ENCODE data around the gene DLG5.

The DLG5 gene

DNA sequence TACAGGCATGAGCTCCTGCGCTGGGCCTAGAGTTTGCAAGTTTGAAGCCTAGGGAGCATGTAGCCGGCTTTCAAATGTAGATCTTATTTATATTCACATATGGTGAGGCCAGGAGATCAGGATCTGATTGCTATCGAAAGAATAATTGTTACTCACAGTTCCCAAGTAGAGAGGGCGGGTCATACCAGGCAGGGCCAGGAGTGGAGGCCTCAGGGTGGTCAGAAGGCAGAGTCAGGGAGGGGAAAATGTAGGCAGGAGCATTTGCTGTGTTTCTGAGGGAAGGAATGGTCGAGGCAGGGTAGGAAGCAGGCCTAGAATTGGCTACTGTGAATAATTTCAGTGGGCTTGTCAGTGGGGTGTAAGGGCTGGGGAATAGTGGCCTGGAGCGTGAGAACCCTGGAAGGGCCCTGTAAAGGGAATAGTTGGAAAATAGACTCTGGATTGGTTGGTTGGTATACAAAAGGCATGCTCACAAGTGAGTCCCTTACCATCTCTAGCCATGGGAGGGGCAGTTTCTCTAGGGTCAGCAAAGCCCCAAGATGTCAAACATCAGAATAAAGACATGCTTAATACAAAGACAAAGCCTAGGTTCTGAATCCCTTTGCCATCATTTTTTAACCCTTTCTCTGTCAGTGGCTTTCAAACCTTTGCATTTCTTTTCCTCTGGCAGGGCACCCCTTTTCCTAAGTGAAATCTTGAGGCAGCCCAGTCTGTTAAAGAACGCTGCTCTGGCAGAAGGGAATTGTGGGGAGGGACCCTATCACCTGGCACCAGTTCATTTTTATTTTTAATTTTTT is 36.0 kb upstream of the DLG5 start:
- Mint-ChIP-seq H3K4me1 (ENCODE audit: low read depth) (peaks cover 5% of the 10 kb centered on the region), H3K27ac (no peak overlapping the region), H3K9me3 (peaks cover 5% of the 10 kb centered on the region), H3K27me3 (peaks cover 10% of the 10 kb centered on the region), H3K36me3 (ENCODE audit: low read depth) (peaks cover 5% of the 10 kb centered on the region), H3K4me3 (no peak overlapping the region)

DNA sequence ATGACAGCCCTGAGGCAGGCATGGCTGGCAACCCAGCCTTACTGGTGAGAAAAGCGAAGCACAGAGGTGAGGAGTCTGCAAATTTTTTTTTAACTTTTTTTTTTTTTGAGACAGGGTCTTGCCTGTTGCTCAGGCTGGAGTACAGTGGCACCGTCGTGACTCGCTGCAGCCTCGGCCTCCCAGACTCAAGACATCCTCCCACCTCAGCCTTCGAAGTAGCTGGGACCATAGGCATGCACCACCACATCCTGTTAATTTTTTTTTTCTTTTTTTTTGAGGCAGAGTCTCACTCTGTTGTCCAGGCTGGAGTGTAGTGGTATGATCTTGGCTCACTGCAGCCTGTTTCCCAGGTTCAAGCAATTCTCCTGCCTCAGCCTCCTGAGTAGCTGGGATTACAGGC is 35.1 kb upstream of the DLG5 start:
- Mint-ChIP-seq H3K4me1 (ENCODE audit: low read depth) (peaks cover 5% of the 10 kb centered on the region), H3K9me3 (peaks cover 5% of the 10 kb centered on the region), H3K27ac (no peak overlapping the region), H3K27me3 (peaks cover 10% of the 10 kb centered on the region), H3K36me3 (ENCODE audit: low read depth) (peaks cover 5% of the 10 kb centered on the region), H3K4me3 (no peak overlapping the region)

DNA sequence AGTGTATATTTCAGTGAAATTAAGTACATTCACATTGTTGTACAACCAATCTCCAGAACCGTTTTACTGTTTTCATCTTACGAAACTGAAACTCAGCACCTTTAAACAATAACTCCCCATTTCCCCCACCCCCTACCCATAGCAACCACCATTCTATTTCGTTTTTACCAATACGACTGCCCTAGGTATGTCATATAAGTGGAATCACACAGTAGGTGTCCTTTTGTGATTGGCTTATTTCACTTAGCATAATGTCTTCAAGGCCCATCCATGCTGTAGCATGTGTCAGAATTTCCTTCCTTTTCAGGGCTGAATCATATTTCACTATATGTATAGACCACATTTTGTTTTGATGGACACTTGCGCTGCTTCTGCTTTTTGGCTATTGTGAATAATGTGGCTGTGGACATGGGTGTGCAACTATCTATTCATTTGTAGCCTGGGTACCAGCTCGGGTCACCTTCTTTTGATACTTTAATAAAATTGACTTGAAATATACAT is 34.3 kb upstream of the DLG5 start:
- peaks cover 10% of the 10 kb centered on the region for H3K27me3 Mint-ChIP-seq
- peaks cover 5% of the 10 kb centered on the region for H3K4me1 Mint-ChIP-seq (ENCODE audit: low read depth)
- no peak overlapping the region for H3K4me3 Mint-ChIP-seq
- peaks cover 5% of the 10 kb centered on the region for H3K9me3 Mint-ChIP-seq
- no peak overlapping the region for H3K27ac Mint-ChIP-seq
- peaks cover 5% of the 10 kb centered on the region for H3K36me3 Mint-ChIP-seq (ENCODE audit: low read depth)

DNA sequence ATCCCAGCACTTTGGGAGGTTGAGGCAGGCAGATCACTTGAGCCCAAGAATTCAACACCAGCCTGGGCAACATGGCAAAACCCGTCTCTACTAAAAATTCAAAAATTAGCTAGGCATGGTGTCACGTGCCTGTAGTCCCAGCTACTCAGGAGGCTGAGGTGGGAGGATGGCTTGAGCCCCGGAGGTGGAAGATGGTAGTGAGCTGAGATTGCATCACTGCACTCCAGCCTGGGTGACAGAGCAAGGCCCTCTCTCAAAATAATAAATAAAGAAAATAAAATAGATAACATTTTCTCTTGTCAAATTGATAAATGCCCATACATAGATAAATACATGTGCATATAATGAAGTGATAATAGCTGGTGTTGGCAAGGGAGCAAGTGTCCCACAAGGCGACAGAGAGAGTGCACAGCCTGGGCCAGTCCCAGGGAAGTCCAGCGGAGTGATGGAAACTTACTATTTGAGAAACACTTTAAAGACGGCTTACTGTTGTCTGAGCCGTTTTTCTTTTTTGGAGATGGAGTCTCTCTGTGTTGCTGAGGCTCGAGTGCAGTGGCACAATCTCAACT is 33.4 kb upstream of the DLG5 start:
- peaks cover 2% of the 10 kb centered on the region for H3K4me1 Mint-ChIP-seq (ENCODE audit: low read depth)
- H3K27ac Mint-ChIP-seq: no peak overlapping the region
- peaks cover 3% of the 10 kb centered on the region for H3K36me3 Mint-ChIP-seq (ENCODE audit: low read depth)
- peaks cover 4% of the 10 kb centered on the region for H3K9me3 Mint-ChIP-seq
- H3K27me3 Mint-ChIP-seq: peaks cover 8% of the 10 kb centered on the region
- no peak overlapping the region for H3K4me3 Mint-ChIP-seq

DNA sequence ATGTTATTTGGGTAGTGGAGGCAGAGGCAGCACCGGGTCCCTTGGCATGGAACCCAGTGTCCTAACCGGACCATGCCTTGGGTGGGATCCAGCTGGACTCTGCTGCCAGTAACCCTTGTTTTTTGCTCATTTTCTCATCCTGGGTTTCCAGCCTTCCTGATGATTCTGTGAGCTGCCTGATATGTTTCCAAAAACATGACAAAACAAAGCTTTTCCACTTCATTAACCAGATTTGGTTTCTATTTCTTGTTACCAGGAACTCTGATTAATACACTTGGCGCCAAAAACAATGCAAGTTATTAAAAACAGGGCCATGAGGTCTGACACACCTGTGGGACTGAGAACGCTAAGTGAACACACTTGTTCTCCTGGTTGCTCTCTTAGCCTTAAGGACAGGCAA is 32.8 kb upstream of the DLG5 start:
- Mint-ChIP-seq H3K27ac (no peak overlapping the region), H3K4me3 (no peak overlapping the region), H3K36me3 (ENCODE audit: low read depth) (no peaks in the 10 kb centered on the region), H3K27me3 (peaks cover 5% of the 10 kb centered on the region), H3K4me1 (ENCODE audit: low read depth) (no peaks in the 10 kb centered on the region), H3K9me3 (no peaks in the 10 kb centered on the region)

DNA sequence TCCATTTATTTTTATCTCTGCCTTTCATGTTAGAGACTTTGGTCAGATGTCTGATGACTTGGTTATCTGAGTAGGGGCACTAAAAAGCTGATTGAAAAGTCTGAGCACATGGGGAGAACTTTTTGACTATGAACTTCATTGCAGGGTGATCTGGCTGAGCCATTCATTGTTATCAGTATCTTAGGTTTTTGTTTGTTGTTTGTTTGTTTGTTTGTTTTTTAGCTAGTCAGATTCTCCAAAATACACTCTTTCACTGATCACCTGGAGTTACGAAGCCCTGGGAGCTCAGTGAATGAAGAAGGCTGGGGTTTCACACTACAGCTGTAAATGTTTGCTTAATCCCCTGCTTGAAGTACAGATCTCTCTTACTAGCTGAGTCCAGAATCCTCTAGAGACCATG is 28.6 kb upstream of the DLG5 start:
- no peak overlapping the region for H3K27ac Mint-ChIP-seq

DNA sequence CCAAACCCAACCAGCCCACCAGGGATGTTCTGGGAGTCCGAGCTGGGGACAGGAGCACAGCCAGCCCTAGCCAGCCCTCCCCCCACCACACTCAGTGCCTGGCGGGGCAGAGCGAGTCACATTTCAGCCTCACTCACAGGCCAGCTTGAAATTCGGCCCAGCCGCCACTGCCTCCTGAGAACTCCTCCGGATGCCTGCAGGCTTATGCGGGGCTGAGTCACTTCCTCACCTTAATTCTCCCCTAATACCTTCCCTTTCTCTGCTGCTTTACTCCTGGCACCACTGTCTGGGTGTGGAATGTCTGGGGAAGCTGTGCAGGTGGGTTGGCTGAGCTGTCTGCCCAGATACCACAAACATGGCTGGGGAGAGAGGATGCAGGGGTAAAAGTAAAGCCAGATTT is 22.6 kb upstream of the DLG5 start:
- Mint-ChIP-seq H3K9me3 (peaks cover 6% of the 10 kb centered on the region), H3K36me3 (ENCODE audit: low read depth) (peaks cover 8% of the 10 kb centered on the region), H3K27ac (no peak overlapping the region), H3K4me3 (no peak overlapping the region), H3K27me3 (peaks cover 13% of the 10 kb centered on the region), H3K4me1 (ENCODE audit: low read depth) (no peaks in the 10 kb centered on the region)

More for the DNA sequence above, 28.6 kb upstream of the DLG5 start:
- Mint-ChIP-seq H3K36me3 (ENCODE audit: low read depth) (peaks cover 8% of the 10 kb centered on the region), H3K4me3 (no peak overlapping the region), H3K9me3 (peaks cover 6% of the 10 kb centered on the region), H3K4me1 (ENCODE audit: low read depth) (no peaks in the 10 kb centered on the region), H3K27me3 (peaks cover 10% of the 10 kb centered on the region)

DNA sequence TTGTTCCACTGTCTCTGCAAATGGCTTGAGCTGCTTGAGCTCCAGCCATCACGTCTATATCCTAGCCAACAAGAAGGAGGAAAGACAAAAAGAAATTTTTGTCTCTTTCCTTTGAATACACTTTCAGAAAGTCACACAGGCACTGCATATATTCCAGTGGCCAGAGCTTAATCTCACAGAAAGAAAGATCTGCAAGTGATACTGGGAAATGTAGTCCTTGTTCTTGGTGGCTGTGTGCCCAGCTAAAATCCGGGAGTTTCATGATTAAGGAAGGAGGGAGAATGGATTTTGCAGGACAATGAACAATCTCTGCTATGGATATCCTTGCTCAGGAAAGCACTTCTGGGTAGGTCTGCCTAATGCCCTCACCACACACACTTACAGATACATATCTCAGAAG is 19.5 kb upstream of the DLG5 start:
- Mint-ChIP-seq H3K4me3 (no peak overlapping the region), H3K27ac (no peak overlapping the region), H3K4me1 (ENCODE audit: low read depth) (no peaks in the 10 kb centered on the region), H3K27me3 (peaks cover 14% of the 10 kb centered on the region), H3K36me3 (ENCODE audit: low read depth) (peaks cover 5% of the 10 kb centered on the region), H3K9me3 (peaks cover 6% of the 10 kb centered on the region)

DNA sequence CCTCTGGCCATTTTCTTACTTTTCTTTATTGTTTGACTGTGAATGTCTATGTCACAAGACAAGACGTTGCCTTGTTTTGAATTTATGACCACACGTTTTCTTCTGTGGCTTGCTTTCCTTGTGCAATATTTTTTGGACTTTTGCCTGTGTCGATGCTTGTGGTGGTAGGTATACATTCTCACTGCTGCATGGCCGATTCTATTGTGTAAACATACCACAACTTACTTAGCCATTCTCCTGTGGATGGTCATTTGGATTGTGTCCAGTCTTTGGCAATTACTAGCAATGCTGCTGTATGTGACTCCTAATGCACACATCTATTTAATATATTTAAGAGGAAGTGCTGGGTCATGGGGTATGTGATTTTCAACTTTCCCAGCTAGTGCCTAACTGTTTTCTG is 18.0 kb upstream of the DLG5 start:
- Mint-ChIP-seq H3K4me3 (no peak overlapping the region), H3K9me3 (no peaks in the 10 kb centered on the region), H3K27me3 (peaks cover 9% of the 10 kb centered on the region), H3K36me3 (ENCODE audit: low read depth) (no peaks in the 10 kb centered on the region), H3K4me1 (ENCODE audit: low read depth) (no peaks in the 10 kb centered on the region), H3K27ac (no peak overlapping the region)

DNA sequence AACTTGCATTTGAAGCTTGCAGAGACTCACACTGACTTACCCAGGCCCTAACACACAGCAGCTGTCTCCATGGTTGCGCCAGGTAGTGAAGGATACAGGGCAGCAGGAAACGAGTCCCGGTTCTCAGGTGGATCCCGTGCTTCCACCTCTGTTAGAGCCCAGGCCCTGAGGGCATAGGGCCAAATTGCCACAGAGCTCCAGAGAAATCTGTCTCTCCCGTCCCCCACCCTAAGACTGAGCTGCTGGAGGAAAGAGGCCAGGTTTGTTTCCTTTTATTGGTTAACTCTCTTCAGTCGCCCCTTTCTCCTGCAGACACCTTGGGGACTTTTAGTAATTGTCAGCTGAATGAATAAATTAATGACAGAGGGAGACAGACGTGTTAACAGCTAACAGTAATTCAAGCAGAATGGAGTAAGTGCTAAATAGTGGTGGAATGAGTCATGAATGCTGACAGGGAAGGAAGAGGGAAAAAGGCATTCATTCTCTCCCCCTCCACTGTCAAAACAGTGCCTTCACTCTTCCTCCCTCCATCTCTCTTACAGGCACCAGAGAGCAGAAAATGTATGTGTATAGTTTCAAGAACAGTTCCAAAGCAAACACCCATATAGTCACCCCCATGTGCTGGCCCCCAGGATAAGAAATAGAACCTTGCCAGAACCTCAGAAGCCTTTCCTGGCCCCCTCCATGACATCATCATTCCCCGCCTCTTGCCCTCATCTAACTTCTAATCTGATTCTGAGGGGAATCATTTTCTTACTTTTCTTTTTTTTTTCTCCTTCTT is 16.8 kb upstream of the DLG5 start:
- peaks cover 5% of the 10 kb centered on the region for H3K27me3 Mint-ChIP-seq
- no peaks in the 10 kb centered on the region for H3K36me3 Mint-ChIP-seq (ENCODE audit: low read depth)
- H3K27ac Mint-ChIP-seq: peak overlapping the region; percentile 52
- H3K4me1 Mint-ChIP-seq (ENCODE audit: low read depth): no peaks in the 10 kb centered on the region
- H3K9me3 Mint-ChIP-seq: no peaks in the 10 kb centered on the region
- H3K4me3 Mint-ChIP-seq: no peak overlapping the region

DNA sequence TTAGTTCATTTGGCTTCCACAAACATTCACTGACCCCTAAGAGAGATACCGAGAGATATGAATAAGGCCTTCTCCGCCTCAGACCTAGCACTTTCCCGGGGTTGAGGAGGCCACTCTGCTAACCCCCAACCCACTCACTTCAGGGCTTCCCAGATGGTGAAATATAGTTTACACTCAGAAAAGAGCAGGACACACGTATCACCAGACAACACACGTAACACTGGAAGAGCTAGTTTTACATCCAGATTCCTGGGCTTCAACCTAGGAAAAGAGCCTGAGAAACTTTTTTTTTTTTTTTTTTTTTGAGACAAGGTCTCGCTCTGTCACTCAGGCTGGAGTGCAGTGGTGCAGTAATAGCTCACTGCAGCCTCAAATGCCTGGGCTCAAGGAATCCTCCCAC is 15.2 kb upstream of the DLG5 start:
- H3K4me3 Mint-ChIP-seq: no peak overlapping the region
- no peak overlapping the region for H3K27ac Mint-ChIP-seq
- peaks cover 5% of the 10 kb centered on the region for H3K27me3 Mint-ChIP-seq
- H3K36me3 Mint-ChIP-seq (ENCODE audit: low read depth): no peaks in the 10 kb centered on the region
- H3K9me3 Mint-ChIP-seq: no peaks in the 10 kb centered on the region
- H3K4me1 Mint-ChIP-seq (ENCODE audit: low read depth): no peaks in the 10 kb centered on the region

DNA sequence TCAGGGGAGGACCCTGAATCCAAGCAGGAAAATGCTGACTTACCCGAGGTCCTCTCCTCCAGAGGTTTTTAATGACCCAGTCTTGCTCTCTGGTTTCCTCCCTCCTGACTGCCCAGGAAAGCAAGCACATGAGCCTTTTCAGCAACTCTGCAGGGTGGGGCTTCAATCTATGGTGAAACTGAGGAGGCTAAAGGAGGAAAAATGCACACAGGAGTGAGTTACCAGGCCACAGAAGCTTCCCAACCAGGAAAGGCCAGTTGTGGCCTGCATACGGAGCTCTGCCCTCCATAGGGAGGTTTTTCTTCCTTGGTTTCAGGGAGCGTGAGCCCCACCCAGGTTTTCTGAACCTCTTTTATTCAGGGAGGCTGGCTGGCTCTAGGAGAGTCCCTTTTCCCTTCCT is 14.1 kb upstream of the DLG5 start:
- Mint-ChIP-seq H3K36me3 (ENCODE audit: low read depth) (no peaks in the 10 kb centered on the region), H3K4me1 (ENCODE audit: low read depth) (no peaks in the 10 kb centered on the region), H3K27me3 (peaks cover 5% of the 10 kb centered on the region), H3K27ac (no peak overlapping the region), H3K9me3 (no peaks in the 10 kb centered on the region), H3K4me3 (no peak overlapping the region)

DNA sequence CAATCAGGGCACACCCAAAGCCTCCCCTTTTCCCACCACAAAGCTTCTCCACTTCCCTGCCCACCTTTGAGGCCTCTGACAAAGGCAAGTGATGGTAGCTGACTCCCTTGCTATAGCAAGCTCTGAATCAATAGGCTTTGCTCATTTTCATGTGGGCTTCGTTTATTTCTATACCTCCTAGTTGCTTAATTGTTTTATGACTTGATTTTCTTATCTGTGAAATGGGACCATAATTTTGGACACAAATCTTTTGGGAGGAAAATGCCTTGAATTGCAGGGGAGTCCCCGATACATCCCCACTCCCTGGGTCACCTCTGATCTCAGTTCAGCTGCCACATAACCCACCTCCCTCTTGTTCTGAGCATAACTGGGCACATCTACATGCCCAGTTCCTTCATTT is 13.7 kb upstream of the DLG5 start:
- Mint-ChIP-seq H3K4me1 (ENCODE audit: low read depth) (no peaks in the 10 kb centered on the region), H3K9me3 (no peaks in the 10 kb centered on the region), H3K36me3 (ENCODE audit: low read depth) (no peaks in the 10 kb centered on the region), H3K4me3 (no peak overlapping the region), H3K27me3 (peaks cover 5% of the 10 kb centered on the region), H3K27ac (no peak overlapping the region)

DNA sequence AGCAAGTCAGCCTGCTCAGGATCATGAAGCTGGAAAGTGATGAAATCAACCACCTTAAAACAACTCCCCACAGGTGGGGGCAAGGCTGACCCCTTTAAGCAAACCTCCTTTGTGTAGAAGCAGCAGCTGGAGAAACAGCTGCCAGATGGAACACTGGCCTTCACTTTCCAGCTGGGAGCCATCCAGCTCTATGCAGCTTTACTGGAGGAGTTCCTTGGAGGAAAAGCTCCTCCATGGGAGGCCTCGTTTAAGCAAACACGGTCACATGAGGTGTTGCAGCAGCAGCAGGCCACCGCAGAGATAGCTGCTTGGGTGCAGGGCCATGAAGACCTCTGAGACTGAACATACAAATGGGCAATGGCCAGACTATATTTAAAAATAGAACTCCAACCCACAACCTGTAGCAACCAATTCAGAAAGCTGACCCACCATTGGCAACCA is 13.0 kb upstream of the DLG5 start:
- H3K9me3 Mint-ChIP-seq: no peaks in the 10 kb centered on the region
- H3K27ac Mint-ChIP-seq: no peak overlapping the region
- no peaks in the 10 kb centered on the region for H3K4me1 Mint-ChIP-seq (ENCODE audit: low read depth)
- H3K36me3 Mint-ChIP-seq (ENCODE audit: low read depth): no peaks in the 10 kb centered on the region
- H3K27me3 Mint-ChIP-seq: peaks cover 5% of the 10 kb centered on the region
- H3K4me3 Mint-ChIP-seq: no peak overlapping the region

All from stimulated activated naive CD8-positive, alpha-beta T cell treated with anti-CD3 and anti-CD28 coated beads, Interleukin-15, Interleukin-2, amounts not matched to agents 100 ng/mL and 50 ng/mL, for 24 hours (primary cell).